HFFc6 (cell line): ENCODE results near the gene DEFB127. TPM values are rescaled to one million over a fixed set of nuclear protein-coding genes. Genes with fewer than 3 reads are reported as not detected.
A peak's percentile ranks its signal among the peaks of the same experiment; 100 is the strongest.
"Not testable (repeated sequence)": the region's sequence is repeated elsewhere in the genome, so short reads cannot be mapped to it uniquely, and the experiment has no call there.

Experiments used
- DNase-seq: peaks from one replicate; pipeline ENCODE4 v3.0.0-alpha.2; 2018
- H3K27ac Mint-ChIP-seq: 2 replicates; pipeline ENCODE4 v1.8.0; 2020; ENCODE audit warnings: mild to moderate bottlenecking, mixed read lengths
- H3K27me3 Mint-ChIP-seq: 2 replicates; pipeline ENCODE4 v1.8.0; 2021; ENCODE audit warnings: mild to moderate bottlenecking, moderate library complexity, mixed read lengths; ENCODE audit not compliant: insufficient read depth
- H3K36me3 Mint-ChIP-seq: 2 replicates; pipeline ENCODE4 v1.8.0; 2021; ENCODE audit warnings: low read depth, mixed read lengths
- H3K4me1 Mint-ChIP-seq: 2 replicates; pipeline ENCODE4 v1.8.0; 2020; ENCODE audit warnings: low read depth, mixed read lengths
- H3K4me3 Mint-ChIP-seq: 2 replicates; pipeline ENCODE4 v1.8.0; 2020; ENCODE audit warnings: mild to moderate bottlenecking, moderate library complexity, mixed read lengths
- H3K9me3 Mint-ChIP-seq: 2 replicates; pipeline ENCODE4 v1.8.0; 2020; ENCODE audit warnings: mild to moderate bottlenecking, mixed read lengths
- CTCF ChIP-seq: fragments of 200-600 bp; sonication (generic); IDR thresholded peaks from 2 replicates; pipeline ENCODE4 v1.5.0; 2021; ENCODE audit warnings: antibody characterized with exemption, mild to moderate bottlenecking
- total RNA-seq, 6 experiments: library from RNA; stranded (reverse); fragmentation: NEBNext Ultra II Directional; extraction: Animal tissue kit (Norgen Biotek cat#: 25700); gene quantifications; 2 replicates in 1 of 6; 3 replicates in 5 of 6; pipeline ENCODE4 v1.2.3, GENCODE V29; 2021

DEFB127 gene
- total RNA-seq, 6 experiments from 2014 or later: not detected

DNA sequence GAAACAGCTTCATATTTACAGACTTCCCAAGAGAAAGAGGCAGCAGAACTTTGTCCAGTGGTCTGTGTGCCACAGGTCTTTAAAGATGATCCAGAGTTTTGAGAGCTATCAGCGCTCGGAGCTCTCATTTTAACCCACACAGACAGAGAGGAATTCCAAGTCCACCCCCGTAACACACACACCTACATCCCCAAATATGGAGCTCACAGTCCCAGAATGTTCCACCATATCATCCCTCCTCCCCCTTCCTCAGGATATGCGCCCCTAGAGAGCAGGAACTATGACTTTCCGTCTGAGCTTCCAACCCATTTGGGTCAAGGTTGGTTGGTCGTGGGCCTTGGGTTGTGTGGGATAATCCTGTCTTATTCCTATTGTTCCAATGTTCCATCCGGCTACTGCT, 32.4 kb downstream of the DEFB127 start, which contains the start of gene DEFB128:
DEFB128 (minus strand) TSS at position 101 of the 400 bp plus-strand sequence; CDS start at position 13, 88 bp downstream.
- Mint-ChIP-seq H3K27me3 (peaks cover 9% of the 10 kb centered on the region; the same call in 1 of the 2 replicates), H3K4me3 (no peak within 1 kb of the TSS), H3K36me3 (no peaks in the 10 kb centered on the region), H3K27ac (no peak within 1 kb of the TSS), H3K9me3 (peaks cover 3% of the 10 kb centered on the region; the same call in 1 of the 2 replicates), H3K4me1 (no peaks in the 10 kb centered on the region; the same call in 1 of the 2 replicates)
- no peak for TF ChIP-seq CTCF
- no peak for DNase-seq

GRCh38 chr20:198225-198624, 41.0 kb downstream of the DEFB127 start:
- H3K4me3 Mint-ChIP-seq: no peak overlapping the region

GRCh38 chr20:199996-200395, 42.7 kb downstream of the DEFB127 start:
- H3K9me3 Mint-ChIP-seq: no peaks in the 10 kb centered on the region
- no peak overlapping the region for H3K4me3 Mint-ChIP-seq
- TF ChIP-seq CTCF: no peak
- peak; percentile 16 for DNase-seq
- H3K36me3 Mint-ChIP-seq: no peaks in the 10 kb centered on the region
- peaks cover 13% of the 10 kb centered on the region for H3K27me3 Mint-ChIP-seq
- no peak overlapping the region for H3K27ac Mint-ChIP-seq
- no peaks in the 10 kb centered on the region for H3K4me1 Mint-ChIP-seq

More at GRCh38 chr20:198225-198624, 41.0 kb downstream of the DEFB127 start:
- Mint-ChIP-seq H3K9me3 (no peaks in the 10 kb centered on the region), H3K27me3 (peaks cover 14% of the 10 kb centered on the region), H3K36me3 (no peaks in the 10 kb centered on the region), H3K4me1 (no peaks in the 10 kb centered on the region; the same call in 1 of the 2 replicates), H3K27ac (no peak overlapping the region)
- no peak for TF ChIP-seq CTCF
- no peak for DNase-seq

- not testable (repeated sequence) for H3K27me3 Mint-ChIP-seq, DNase-seq, H3K36me3 Mint-ChIP-seq, H3K27ac Mint-ChIP-seq, H3K4me1 Mint-ChIP-seq, H3K4me3 Mint-ChIP-seq, H3K9me3 Mint-ChIP-seq
Measured at GRCh38 chr20:203630-204029, 46.4 kb downstream of the DEFB127 start.

Other genes starting within 250 kb of the DEFB127 start
- gene DEFB125, start 69.8 kb upstream of the DEFB127 start, total RNA-seq: not detected
- not detected for gene DEFB126, start 14.9 kb upstream of the DEFB127 start, total RNA-seq
- gene DEFB128, start 32.3 kb downstream of the DEFB127 start, total RNA-seq: not detected
- not detected for gene DEFB129, start 69.8 kb downstream of the DEFB127 start, total RNA-seq
- not detected for gene DEFB132, start 100.3 kb downstream of the DEFB127 start, total RNA-seq
- 1 to 10 TPM; 2.9 to 3.5 (median 3.2) TPM for gene C20orf96, start 133.3 kb downstream of the DEFB127 start, total RNA-seq
- 10 to 100 TPM; 10.9 to 11.7 (median 11.4) TPM for gene ZCCHC3, start 140.1 kb downstream of the DEFB127 start, total RNA-seq
- gene SOX12, start 168.1 kb downstream of the DEFB127 start, total RNA-seq: 10 to 100 TPM; 24.5 to 26.3 (median 25.0) TPM
- gene NRSN2, start 189.7 kb downstream of the DEFB127 start, total RNA-seq: 10 to 100 TPM; 61.1 to 76.6 (median 65.4) TPM
- 10 to 100 TPM in 3 of 6 experiments, 1 to 10 TPM in 3; 8.4 to 11.8 (median 10.1) TPM for gene TRIB3, start 223.3 kb downstream of the DEFB127 start, total RNA-seq